A673 (cell line): ENCODE results near the gene ABHD8.

ENCODE experiments used
- EZH2 ChIP-seq: fragments of 200-600 bp; sonication (generic); IDR thresholded peaks from 2 replicates; pipeline ENCODE4 v1.6.1; 2017; ENCODE audit warnings: borderline replicate concordance, low read depth, mild to moderate bottlenecking, mixed read lengths, antibody characterized with exemption, low read length; ENCODE audit not compliant: poor library complexity, severe bottlenecking
- TF ChIP-seq, protein P1 (sequence below): fragments of 300-800, 200-600 bp; sonication (generic); conservative IDR thresholded peaks from 2 replicates; pipeline ENCODE4 v1.5.1; 2017; ENCODE audit warnings: low read depth, mild to moderate bottlenecking, antibody characterized with exemption, low read length, moderate library complexity, mixed read lengths

DNA sequence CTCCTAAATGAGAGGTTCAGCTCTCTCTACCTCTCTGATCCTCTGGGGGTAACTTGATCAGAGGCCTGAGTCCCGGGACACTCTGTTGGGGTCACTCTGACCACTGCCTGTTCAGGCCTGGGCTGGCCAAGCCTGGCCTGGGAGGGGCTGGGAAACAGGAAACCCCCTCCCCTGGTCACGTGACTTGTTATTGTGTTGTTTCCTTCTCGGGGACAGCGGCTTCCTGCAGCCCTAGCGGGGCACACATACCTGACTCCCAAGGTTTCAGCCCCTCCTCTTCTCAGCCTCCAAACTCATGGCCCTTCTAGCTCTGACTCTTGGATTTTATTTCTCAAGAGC, 38.6 kb downstream of the ABHD8 start, which contains the start of gene USHBP1:
- TF ChIP-seq, protein P1, sequence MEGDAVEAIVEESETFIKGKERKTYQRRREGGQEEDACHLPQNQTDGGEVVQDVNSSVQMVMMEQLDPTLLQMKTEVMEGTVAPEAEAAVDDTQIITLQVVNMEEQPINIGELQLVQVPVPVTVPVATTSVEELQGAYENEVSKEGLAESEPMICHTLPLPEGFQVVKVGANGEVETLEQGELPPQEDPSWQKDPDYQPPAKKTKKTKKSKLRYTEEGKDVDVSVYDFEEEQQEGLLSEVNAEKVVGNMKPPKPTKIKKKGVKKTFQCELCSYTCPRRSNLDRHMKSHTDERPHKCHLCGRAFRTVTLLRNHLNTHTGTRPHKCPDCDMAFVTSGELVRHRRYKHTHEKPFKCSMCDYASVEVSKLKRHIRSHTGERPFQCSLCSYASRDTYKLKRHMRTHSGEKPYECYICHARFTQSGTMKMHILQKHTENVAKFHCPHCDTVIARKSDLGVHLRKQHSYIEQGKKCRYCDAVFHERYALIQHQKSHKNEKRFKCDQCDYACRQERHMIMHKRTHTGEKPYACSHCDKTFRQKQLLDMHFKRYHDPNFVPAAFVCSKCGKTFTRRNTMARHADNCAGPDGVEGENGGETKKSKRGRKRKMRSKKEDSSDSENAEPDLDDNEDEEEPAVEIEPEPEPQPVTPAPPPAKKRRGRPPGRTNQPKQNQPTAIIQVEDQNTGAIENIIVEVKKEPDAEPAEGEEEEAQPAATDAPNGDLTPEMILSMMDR, result no peak
- no peak for TF ChIP-seq EZH2
